ENCODE data around the gene GPX3. TPM values are rescaled to one million over a fixed set of nuclear protein-coding genes. Genes with fewer than 3 reads are reported as not detected.

Gene GPX3
- total RNA-seq, 1 donor from 2014 or later = 3,069 TPM

DNA sequence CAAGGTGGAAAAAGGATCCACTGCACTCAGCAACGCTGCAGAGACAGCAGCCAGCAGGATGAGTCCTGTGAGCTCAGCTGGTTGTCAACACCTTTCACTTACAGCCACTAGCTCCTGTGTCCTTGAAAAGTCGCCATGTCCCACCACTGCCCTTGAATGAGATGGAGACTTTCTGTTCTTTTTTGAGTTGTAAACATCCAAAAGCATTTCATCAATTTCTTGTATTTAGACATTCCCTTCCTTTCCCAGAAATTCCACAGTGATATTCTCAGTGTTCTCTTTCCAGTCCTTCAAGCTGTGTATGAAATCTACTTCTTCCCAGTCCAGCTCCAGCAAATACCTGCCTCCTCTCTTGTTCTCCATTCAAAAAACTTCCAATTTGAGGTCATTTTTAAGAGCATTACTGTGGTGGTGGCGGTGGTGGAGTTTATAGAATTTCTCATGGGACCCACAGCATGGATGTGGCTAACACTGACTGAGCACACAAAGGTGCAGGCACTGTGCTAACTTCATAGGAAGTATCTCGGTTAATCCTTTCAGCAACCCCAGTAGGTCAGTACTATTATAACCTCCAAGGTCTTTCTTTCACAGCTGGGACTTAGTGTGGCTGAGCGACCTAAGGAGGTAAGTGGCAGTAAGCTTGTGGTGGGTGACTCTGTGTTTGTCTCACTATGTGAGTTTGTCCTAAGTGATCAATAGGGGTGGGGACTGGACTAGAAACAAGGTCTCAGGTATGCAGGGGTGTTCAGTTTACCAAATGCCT is 15.0 kb upstream of the GPX3 start:
- no peaks in the 10 kb centered on the region for H3K27me3 ChIP-seq
- intact Hi-C loops (cut with DNase I) = loop anchor here (5.0 kb wide), 1 partner anchor 102 kb away; no protein-coding TSS in a partner anchor
- peaks cover 55% of the 10 kb centered on the region for H3K4me1 ChIP-seq
- H3K4me3 ChIP-seq = no peak overlapping the region
- H3K9me3 ChIP-seq = no peaks in the 10 kb centered on the region
- TF ChIP-seq CTCF (IDR thresholded peaks at IDR 0.05) (no peak), POLR2AphosphoS5 (IDR thresholded peaks at IDR 0.05; ENCODE audit: insufficient read depth in 1 of 2, low read depth in 1 of 2) (peak in 1 of 2 donors; percentile 75)
- DNase-seq (ENCODE audit: extremely low spot score in 2 of 2) = no peak
- peak overlapping the region; percentile 81 for H3K27ac ChIP-seq
- no peaks in the 10 kb centered on the region for H3K36me3 ChIP-seq

- intact Hi-C loops (cut with DNase I) = loop anchor here (5.0 kb wide), 1 partner anchor 101 kb away; no protein-coding TSS in a partner anchor
- Histone ChIP-seq H3K4me1 (peaks cover 55% of the 10 kb centered on the region), H3K27me3 (no peaks in the 10 kb centered on the region), H3K4me3 (no peak overlapping the region), H3K36me3 (no peaks in the 10 kb centered on the region), H3K27ac (peak overlapping the region; percentile 81), H3K9me3 (no peaks in the 10 kb centered on the region)
- peak in 1 of 2 donors; percentile 99 for DNase-seq (ENCODE audit: extremely low spot score in 2 of 2)
- peak; percentile 88 to 89 for TF ChIP-seq POLR2AphosphoS5 (IDR thresholded peaks at IDR 0.05; ENCODE audit: insufficient read depth in 1 of 2, low read depth in 1 of 2)
- TF ChIP-seq POLR2A (IDR thresholded peaks at IDR 0.05) = no peak
Measured at GRCh38 chr5:151005950-151006576, 14.3 kb upstream of the GPX3 start.

DNA sequence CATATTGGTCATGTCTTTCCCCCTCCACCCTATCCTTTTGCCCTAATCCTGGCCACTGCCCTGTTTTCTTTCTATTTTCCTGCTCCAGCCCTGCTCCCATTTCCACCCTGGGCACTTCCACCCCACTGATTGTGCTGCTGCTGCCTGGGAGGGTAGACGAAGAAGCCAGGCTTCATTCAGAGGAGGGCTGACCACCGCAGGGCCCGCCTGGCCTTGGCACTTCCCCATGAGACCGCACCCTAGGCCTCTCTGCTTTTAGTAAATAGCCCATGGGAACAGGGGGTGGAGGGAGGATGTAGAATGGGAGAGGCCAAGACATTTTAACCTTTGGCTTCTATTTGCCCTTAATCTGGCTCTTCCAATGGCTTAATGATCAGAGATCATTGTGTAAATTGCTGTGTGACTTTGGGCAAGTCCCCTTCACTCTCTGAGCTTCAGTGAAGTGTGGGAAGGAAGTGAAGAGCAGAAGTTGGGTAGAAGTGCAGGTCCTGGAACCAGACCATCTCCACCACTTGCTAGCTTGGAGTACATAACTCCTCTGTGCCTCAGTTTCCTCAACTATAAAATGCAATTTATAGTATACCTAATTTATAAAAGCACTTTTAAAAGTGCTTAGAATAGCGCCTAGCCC is 13.6 kb upstream of the GPX3 start:
- intact Hi-C loops (cut with DNase I) = loop anchor here (5.0 kb wide), 1 partner anchor 100 kb away; no protein-coding TSS in a partner anchor
- H3K36me3 ChIP-seq = no peaks in the 10 kb centered on the region
- H3K27me3 ChIP-seq = no peaks in the 10 kb centered on the region
- H3K4me3 ChIP-seq = no peak overlapping the region
- H3K27ac ChIP-seq = peak overlapping the region; percentile 81
- no peak for DNase-seq (ENCODE audit: extremely low spot score in 2 of 2)
- H3K9me3 ChIP-seq = no peaks in the 10 kb centered on the region
- H3K4me1 ChIP-seq = peaks cover 55% of the 10 kb centered on the region
- TF ChIP-seq CTCF (IDR thresholded peaks at IDR 0.05) (no peak), POLR2A (IDR thresholded peaks at IDR 0.05) (no peak), POLR2AphosphoS5 (IDR thresholded peaks at IDR 0.05; ENCODE audit: insufficient read depth in 1 of 2, low read depth in 1 of 2) (no peak)

- H3K4me3 ChIP-seq = no peak overlapping the region
- peak overlapping the region; percentile 81 for H3K27ac ChIP-seq
- TF ChIP-seq POLR2AphosphoS5 (IDR thresholded peaks at IDR 0.05; ENCODE audit: insufficient read depth in 1 of 2, low read depth in 1 of 2) (no peak), POLR2A (IDR thresholded peaks at IDR 0.05) (no peak), CTCF (IDR thresholded peaks at IDR 0.05) (no peak)
- H3K4me1 ChIP-seq = peaks cover 53% of the 10 kb centered on the region
- H3K9me3 ChIP-seq = no peaks in the 10 kb centered on the region
- H3K27me3 ChIP-seq = no peaks in the 10 kb centered on the region
- H3K36me3 ChIP-seq = no peaks in the 10 kb centered on the region
- intact Hi-C loops (cut with DNase I) = loop anchor here (5.0 kb wide), 1 partner anchor 100 kb away; no protein-coding TSS in a partner anchor
- DNase-seq (ENCODE audit: extremely low spot score in 2 of 2) = no peak
Measured at GRCh38 chr5:151007430-151008209, 12.8 kb upstream of the GPX3 start.

- no peak overlapping the region for H3K4me3 ChIP-seq
- intact Hi-C loops (cut with DNase I) = loop anchor here (5.0 kb wide), 1 partner anchor 99 kb away; no protein-coding TSS in a partner anchor
- no peaks in the 10 kb centered on the region for H3K36me3 ChIP-seq
- no peaks in the 10 kb centered on the region for H3K9me3 ChIP-seq
- peaks cover 48% of the 10 kb centered on the region for H3K4me1 ChIP-seq
- TF ChIP-seq CTCF (IDR thresholded peaks at IDR 0.05) (no peak), POLR2AphosphoS5 (IDR thresholded peaks at IDR 0.05; ENCODE audit: insufficient read depth in 1 of 2, low read depth in 1 of 2) (no peak), POLR2A (IDR thresholded peaks at IDR 0.05) (no peak)
- no peak for DNase-seq (ENCODE audit: extremely low spot score in 2 of 2)
- H3K27ac ChIP-seq = peak overlapping the region; percentile 81
- no peaks in the 10 kb centered on the region for H3K27me3 ChIP-seq
Measured at GRCh38 chr5:151008210-151008491, 12.2 kb upstream of the GPX3 start.
